Erythroblast (primary cell): ENCODE measurements around the gene CREBL2.

ENCODE experiments used
- GATA1 ChIP-seq: IDR thresholded peaks from 2 replicates; pipeline ENCODE4 v1.6.1; 2011; ENCODE audit warnings: low read depth, mild to moderate bottlenecking, control low read depth, low read length, moderate library complexity
- POLR2A ChIP-seq: IDR thresholded peaks from 2 replicates; pipeline ENCODE4 v1.6.1; 2011; ENCODE audit warnings: mild to moderate bottlenecking, low read length

GRCh38 chr12:12686925-12687324 lies 75.2 kb downstream of the CREBL2 start:
- TF ChIP-seq POLR2A = no peak
- TF ChIP-seq GATA1 = no peak
